Measurements from ENCODE around the gene LRRC74B. TPM values are rescaled to one million over a fixed set of nuclear protein-coding genes. Genes with fewer than 3 reads are reported as not detected.

The LRRC74B gene
- polyA plus RNA-seq, 1 of the 3 experiments (the other 2 are of a cell fraction): 0.03 TPM

GRCh38 chr22:21012446-21013407 is 33.0 kb upstream of the LRRC74B start:
- H3K9me3 ChIP-seq: no peaks in the 10 kb centered on the region
- no peak overlapping the region for H3K9ac ChIP-seq
- 62% methylated on average over 11 of the region's 14 CpGs for WGBS (ENCODE audit: low lambda C conversion rate)
- peaks cover 7% of the 10 kb centered on the region; the same call in 1 of the 2 replicates for H3K79me2 ChIP-seq (ENCODE audit: insufficient read depth)
- H2AFZ ChIP-seq (ENCODE audit: low read depth): no peak overlapping the region
- peak overlapping the region in 1 of 2 experiments; percentile 43; a peak in 1 of 4 replicates for H3K27ac ChIP-seq (ENCODE audit: low read depth in 2 of 2, low read length in 1 of 2)
- no peaks in the 10 kb centered on the region for H3K9me2 ChIP-seq
- H3K27me3 ChIP-seq (ENCODE audit: insufficient read depth): no peaks in the 10 kb centered on the region
- peaks cover 5% of the 10 kb centered on the region for H3F3A ChIP-seq (replicated peaks; ENCODE audit: insufficient read depth)
- TF ChIP-seq CTCF (IDR thresholded peaks at IDR 0.05) (no peak), USF1 (IDR thresholded peaks at IDR 0.05; ENCODE audit: borderline replicate concordance, low read depth) (no peak), GATA2 (CRISPR knock-in tag; IDR thresholded peaks at IDR 0.05) (no peak)
- peak overlapping the region; percentile 76 to 78; a peak in 3 of 4 replicates for H3K4me3 ChIP-seq (ENCODE audit: low read depth in 2 of 2, low read length in 1 of 2)
- H4K20me1 ChIP-seq (ENCODE audit: insufficient read depth): no peaks in the 10 kb centered on the region
- no peak for DNase-seq
- CTCF ChIA-PET: interaction anchor here (0.6 to 2.4 kb wide), 7 partner anchors 8 to 208 kb away, joined by 3 to 9 read pairs (median 4); partner anchors contain the start of genes LZTR1 and THAP7
- H3K4me2 ChIP-seq: peak overlapping the region; percentile 95
- H3K36me3 ChIP-seq (replicated peaks in 1 of 2; ENCODE audit: control insufficient read depth in 1 of 2, insufficient read depth in 2 of 2, low read length in 1 of 2): peaks cover 0 to under 1% of the 10 kb centered on the region in 2 experiments
- POLR2A ChIA-PET: interaction anchor here (4.0 kb wide), 1 partner anchor 10 kb away, joined by 34 read pairs; the partner anchor contains the start of gene THAP7
- peaks cover 15 to 45% of the 10 kb centered on the region in 2 experiments; a peak in 3 of 4 replicates for H3K4me1 ChIP-seq (ENCODE audit: control insufficient read depth in 1 of 2, insufficient read depth in 2 of 2, low read depth in 1 of 2, low read length in 1 of 2)

- Histone ChIP-seq H4K20me1 (ENCODE audit: insufficient read depth) (no peaks in the 10 kb centered on the region), H2AFZ (ENCODE audit: low read depth) (peak overlapping the region; percentile 92), H3K4me3 (ENCODE audit: low read depth in 2 of 2, low read length in 1 of 2) (peak overlapping the region; percentile 76 to 78), H3K27me3 (ENCODE audit: insufficient read depth) (no peaks in the 10 kb centered on the region), H3K9me2 (no peaks in the 10 kb centered on the region), H3K36me3 (replicated peaks in 1 of 2; ENCODE audit: control insufficient read depth in 1 of 2, insufficient read depth in 2 of 2, low read length in 1 of 2) (no peaks in the 10 kb centered on the region), H3K4me2 (peak overlapping the region; percentile 95), H3K9me3 (no peaks in the 10 kb centered on the region), H3K4me1 (ENCODE audit: control insufficient read depth in 1 of 2, insufficient read depth in 2 of 2, low read depth in 1 of 2, low read length in 1 of 2) (peaks cover 15 to 45% of the 10 kb centered on the region in 2 experiments; a peak in 3 of 4 replicates), H3F3A (replicated peaks; ENCODE audit: insufficient read depth) (peaks cover 5% of the 10 kb centered on the region), H3K9ac (peak overlapping the region; percentile 82), H3K27ac (ENCODE audit: low read depth in 2 of 2, low read length in 1 of 2) (peak overlapping the region; percentile 58 to 97), H3K79me2 (ENCODE audit: insufficient read depth) (peaks cover 7% of the 10 kb centered on the region; the same call in 1 of the 2 replicates)
- WGBS (ENCODE audit: low lambda C conversion rate): 22% methylated on average over 16 of the region's 24 CpGs
- TF ChIP-seq RXRA (IDR thresholded peaks at IDR 0.05; ENCODE audit: borderline replicate concordance, low read depth) (no peak), REST (IDR thresholded peaks at IDR 0.05; ENCODE audit: low read depth, low read length) (peak; percentile 62; the same call in 1 of the 2 replicates), POLR2AphosphoS5 (IDR thresholded peaks at IDR 0.05; ENCODE audit: low read depth, low read length) (0 out of 2 replicates have a peak, but pooled peaks have one; percentile 67)
- ChIA-PET POLR2A (interaction anchor here (4.0 kb wide), 1 partner anchor 11 kb away, joined by 34 read pairs; the partner anchor contains the start of gene THAP7), CTCF (interaction anchor here (0.9 to 2.1 kb wide), 5 partner anchors 11 to 209 kb away, joined by 3 to 9 read pairs (median 3); partner anchors contain the start of gene THAP7)
- DNase-seq: no peak
These were observed 32.0 kb upstream of the LRRC74B start for GRCh38 chr22:21013657-21014201.

Data from SK-N-SH (cell line).